GM12865 (cell line): Measurements from ENCODE around the gene MOGAT3.

ENCODE experiments used
- DNase-seq: peaks from one replicate; pipeline ENCODE4 v3.0.0; 2010; ENCODE audit warnings: low read depth
- H3K4me3 ChIP-seq: 2 replicates; pipeline ENCODE4 v1.5.1; 2011; ENCODE audit warnings: mild to moderate bottlenecking, low read depth, low read length, control low read depth
- TF ChIP-seq, protein P1 (sequence below): IDR thresholded peaks from 2 replicates; pipeline ENCODE4 v1.5.1; 2011; ENCODE audit warnings: low read length, control low read depth, low read depth, inconsistent platforms; ENCODE audit not compliant: insufficient read depth; ENCODE audit errors: missing control alignments

The MOGAT3 gene

DNA sequence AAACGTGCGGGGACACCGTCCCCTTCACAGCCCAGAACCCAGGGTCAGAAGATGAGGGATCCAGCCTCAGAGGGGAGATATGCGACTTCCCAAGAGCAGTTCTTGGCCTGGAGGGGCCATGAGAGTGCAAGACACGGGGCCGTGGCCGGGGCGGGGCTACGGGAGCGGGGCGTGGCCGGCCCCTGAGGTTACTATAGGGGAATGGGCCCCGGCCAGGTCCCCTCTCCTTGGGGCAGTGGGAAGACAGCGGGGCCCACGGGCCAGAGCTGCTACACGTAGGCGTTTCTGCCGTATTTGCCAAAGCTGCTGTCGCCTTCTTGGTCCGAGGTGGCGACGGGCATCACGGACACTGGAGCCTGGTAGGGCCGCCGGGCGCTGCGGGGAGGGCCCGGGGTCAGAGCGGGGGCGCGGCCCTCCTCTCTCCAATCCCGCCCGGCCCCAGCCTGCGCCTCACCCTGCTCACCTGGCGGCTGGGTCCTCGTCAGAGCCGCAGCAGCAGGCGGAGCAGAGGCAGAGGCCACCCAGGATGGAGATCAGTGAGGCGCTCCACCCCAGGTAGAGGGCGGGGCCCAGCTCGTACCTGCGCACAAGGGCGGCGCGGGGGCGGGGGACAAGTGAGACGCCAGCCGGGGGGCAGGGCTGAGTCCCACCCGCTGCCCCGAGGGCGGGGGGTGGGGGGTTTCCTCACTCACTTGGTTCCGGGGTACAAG is 31.5 kb upstream of the MOGAT3 start:
- TF ChIP-seq, protein P1, sequence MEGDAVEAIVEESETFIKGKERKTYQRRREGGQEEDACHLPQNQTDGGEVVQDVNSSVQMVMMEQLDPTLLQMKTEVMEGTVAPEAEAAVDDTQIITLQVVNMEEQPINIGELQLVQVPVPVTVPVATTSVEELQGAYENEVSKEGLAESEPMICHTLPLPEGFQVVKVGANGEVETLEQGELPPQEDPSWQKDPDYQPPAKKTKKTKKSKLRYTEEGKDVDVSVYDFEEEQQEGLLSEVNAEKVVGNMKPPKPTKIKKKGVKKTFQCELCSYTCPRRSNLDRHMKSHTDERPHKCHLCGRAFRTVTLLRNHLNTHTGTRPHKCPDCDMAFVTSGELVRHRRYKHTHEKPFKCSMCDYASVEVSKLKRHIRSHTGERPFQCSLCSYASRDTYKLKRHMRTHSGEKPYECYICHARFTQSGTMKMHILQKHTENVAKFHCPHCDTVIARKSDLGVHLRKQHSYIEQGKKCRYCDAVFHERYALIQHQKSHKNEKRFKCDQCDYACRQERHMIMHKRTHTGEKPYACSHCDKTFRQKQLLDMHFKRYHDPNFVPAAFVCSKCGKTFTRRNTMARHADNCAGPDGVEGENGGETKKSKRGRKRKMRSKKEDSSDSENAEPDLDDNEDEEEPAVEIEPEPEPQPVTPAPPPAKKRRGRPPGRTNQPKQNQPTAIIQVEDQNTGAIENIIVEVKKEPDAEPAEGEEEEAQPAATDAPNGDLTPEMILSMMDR, result no peak
- no peak for DNase-seq
- no peak overlapping the region for H3K4me3 ChIP-seq

DNA sequence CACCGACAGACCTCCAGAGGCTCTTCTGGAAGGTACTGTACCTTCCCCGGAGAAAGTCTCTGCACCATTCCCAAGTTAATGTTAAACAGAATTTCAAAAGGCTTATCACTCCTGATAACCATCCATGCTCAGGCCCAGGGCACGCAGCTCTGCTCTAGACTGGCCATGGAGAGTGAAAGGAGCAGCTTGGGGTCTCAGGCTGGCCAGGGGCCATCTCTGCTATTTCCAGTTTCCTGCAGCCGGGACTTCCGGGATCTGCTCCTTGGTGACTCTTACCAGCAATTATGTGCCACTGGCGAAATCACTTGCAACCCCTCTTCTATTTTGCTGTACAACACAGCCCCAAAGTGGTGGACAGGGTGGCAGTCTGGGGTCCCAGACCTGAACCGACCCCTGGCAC is 30.8 kb upstream of the MOGAT3 start:
- H3K4me3 ChIP-seq, result no peak overlapping the region
- TF ChIP-seq, protein P1, result no peak
- DNase-seq, result no peak

DNA sequence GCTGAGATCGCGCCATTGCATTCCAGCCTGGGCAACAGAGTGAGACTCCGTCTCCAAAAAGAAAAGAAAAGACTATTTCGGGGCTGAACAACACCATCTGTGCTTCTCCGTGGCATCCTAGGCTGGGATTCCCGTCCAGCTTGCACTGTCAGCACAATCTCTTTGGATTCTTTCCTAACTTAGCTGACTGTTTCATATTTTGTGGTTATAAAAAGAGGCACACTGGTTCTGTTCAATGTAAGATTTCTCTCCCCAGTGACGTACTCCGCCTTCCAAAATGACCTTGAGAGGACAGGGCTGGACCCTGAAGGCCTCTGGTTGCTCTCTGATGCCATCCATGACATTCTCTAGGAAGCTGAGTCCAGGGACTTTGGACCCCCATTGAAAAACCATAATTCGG is 25.9 kb upstream of the MOGAT3 start:
- DNase-seq, result no peak
- TF ChIP-seq, protein P1, result no peak
- H3K4me3 ChIP-seq, result no peak overlapping the region

DNA sequence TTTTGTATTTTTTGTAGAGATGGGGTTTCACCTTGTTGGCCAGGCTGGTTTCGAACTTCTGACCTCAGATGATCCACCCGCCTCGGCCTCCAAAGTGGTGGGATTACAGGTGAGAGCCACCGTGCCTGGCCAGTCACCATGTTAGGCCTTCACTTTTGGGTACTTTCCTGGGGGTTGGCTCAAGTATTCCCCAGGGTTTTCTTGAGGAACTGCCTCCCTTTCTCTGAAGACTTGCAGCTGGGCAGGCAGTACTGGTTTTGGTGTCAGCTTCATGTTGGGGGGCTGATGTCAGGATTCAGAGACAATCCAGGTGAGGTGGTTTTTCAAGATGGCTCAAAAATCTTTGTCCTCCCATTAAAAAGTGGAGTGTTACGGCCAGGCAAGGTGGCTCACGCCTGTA is 24.8 kb upstream of the MOGAT3 start:
- TF ChIP-seq, protein P1, result no peak
- peak; percentile 42 for DNase-seq
- no peak overlapping the region for H3K4me3 ChIP-seq

DNA sequence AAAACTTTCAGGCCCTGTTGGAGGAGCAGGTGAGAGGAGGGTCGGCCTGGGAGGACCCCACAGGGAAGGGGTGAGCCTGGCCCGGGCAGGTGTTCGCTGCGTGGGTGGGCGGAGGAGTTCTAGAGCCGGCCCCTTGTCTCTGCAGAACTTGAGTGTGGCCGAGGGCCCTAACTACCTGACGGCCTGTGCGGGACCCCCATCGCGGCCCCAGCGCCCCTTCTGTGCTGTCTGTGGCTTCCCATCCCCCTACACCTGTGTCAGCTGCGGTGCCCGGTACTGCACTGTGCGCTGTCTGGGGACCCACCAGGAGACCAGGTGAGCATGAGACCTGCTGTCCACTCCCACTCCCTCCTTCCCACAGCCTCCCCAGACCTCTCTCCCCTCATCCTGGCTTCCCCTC is 22.7 kb upstream of the MOGAT3 start:
- H3K4me3 ChIP-seq, result no peak overlapping the region
- DNase-seq, result no peak
- TF ChIP-seq, protein P1, result no peak

DNA sequence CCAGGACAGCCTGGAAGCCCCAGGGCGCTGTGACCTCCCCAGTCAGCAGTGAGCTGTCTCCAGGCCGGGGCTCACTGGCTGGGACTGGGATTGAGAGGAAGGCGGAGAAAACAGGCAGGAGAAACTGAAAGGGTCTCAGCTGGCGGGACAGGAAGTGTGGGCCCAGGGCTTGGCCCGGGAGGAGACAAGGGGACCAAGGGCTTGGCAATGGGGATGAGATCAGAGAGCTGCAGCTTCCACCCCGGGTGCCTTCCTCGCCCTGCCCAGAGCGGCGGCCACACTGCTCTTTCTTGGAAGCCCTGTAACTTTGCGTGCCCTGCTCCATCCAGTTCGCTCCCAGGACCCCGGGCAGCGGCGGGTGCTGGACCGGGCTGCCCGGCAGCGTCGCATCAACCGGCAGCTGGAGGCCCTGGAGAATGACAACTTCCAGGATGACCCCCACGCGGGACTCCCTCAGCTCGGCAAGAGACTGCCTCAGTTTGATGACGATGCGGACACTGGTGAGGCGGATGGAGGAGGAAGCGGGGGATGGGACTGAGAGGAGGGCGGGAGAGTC is 21.5 kb upstream of the MOGAT3 start:
- no peak for DNase-seq
- H3K4me3 ChIP-seq, result no peak overlapping the region
- TF ChIP-seq, protein P1, result no peak

DNA sequence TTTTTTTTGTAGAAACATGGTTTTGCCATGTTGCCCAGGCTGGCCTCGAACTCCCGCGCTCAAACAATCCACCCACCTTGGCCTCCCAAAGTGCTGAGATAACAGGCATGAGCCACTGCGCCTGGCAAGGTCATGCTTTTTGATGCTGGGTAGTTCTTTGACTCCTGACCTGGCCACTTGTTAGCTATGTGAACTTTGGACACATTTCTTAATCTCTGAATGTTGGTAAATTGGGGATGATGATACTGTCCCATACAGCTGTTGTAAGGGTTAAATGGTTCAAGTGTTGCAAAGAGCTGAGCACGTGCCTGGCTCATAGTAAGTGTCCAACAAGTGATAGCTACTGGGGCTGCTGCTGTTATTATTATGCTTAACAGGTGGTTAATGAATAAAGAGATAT is 19.5 kb upstream of the MOGAT3 start:
- TF ChIP-seq, protein P1, result no peak
- DNase-seq, result no peak
- no peak overlapping the region for H3K4me3 ChIP-seq
